BJ (cell line): ENCODE measurements around the gene SLC12A3. TPM values are rescaled to one million over a fixed set of nuclear protein-coding genes. Genes with fewer than 3 reads are reported as not detected.

Source experiments
- CTCF ChIA-PET: fragments of 350-600 bp; formaldehyde crosslinking; extraction: SDS; loops from one replicate; lab custom pipeline; 2021; ENCODE audit warnings: antibody characterized with exemption, inconsistent platforms; lab: Yijun Ruan, JAX
- POLR2A ChIA-PET: fragments of 300-600 bp; sonication (Branson Sonifier 250); formaldehyde crosslinking; extraction: SDS; loops from one replicate; lab custom pipeline; 2021; ENCODE audit warnings: antibody characterized with exemption; lab: Charles Lee
- DNase-seq: peaks from one replicate; pipeline ENCODE4 v3.0.0-alpha.2; 2011; ENCODE audit warnings: low read depth
- H3K27me3 ChIP-seq: 2 replicates; pipeline ENCODE4 v1.6.0; 2011; ENCODE audit warnings: low read length; ENCODE audit not compliant: control insufficient read depth, insufficient read depth
- H3K36me3 ChIP-seq: 2 replicates; pipeline ENCODE4 v1.5.1; 2011; ENCODE audit warnings: low read length; ENCODE audit not compliant: control insufficient read depth, insufficient read depth
- H3K4me3 ChIP-seq: 2 replicates; pipeline ENCODE4 v1.5.1; 2011; ENCODE audit warnings: low read depth, mild to moderate bottlenecking, control low read depth, low read length
- CTCF ChIP-seq: IDR thresholded peaks from 2 replicates; pipeline ENCODE4 v1.5.1; 2011; ENCODE audit warnings: low read depth, mild to moderate bottlenecking, control low read depth, inconsistent platforms, low read length, moderate library complexity; ENCODE audit not compliant: insufficient read depth
- polyA plus RNA-seq: library from polyadenylated mRNA; depleted of rRNA; stranded (reverse); fragments of >200 nt; gene quantifications from 2 replicates; pipeline ENCODE4 v1.2.3, GENCODE V29; 2011

SLC12A3 gene
- polyA plus RNA-seq, 1 experiment = not detected

- TF ChIP-seq CTCF = no peak
- ChIA-PET CTCF (interaction anchor here (0.8 kb wide), 1 partner anchor 16 kb away, joined by 3 read pairs; no protein-coding TSS in a partner anchor), POLR2A (no interaction called here)
- no peaks in the 10 kb centered on the region for H3K27me3 ChIP-seq
- DNase-seq = no peak
- H3K36me3 ChIP-seq = peaks cover 3% of the 10 kb centered on the region
- no peak overlapping the region for H3K4me3 ChIP-seq
Observed at GRCh38 chr16:56844056-56844455, 21.0 kb upstream of the SLC12A3 start.

DNA sequence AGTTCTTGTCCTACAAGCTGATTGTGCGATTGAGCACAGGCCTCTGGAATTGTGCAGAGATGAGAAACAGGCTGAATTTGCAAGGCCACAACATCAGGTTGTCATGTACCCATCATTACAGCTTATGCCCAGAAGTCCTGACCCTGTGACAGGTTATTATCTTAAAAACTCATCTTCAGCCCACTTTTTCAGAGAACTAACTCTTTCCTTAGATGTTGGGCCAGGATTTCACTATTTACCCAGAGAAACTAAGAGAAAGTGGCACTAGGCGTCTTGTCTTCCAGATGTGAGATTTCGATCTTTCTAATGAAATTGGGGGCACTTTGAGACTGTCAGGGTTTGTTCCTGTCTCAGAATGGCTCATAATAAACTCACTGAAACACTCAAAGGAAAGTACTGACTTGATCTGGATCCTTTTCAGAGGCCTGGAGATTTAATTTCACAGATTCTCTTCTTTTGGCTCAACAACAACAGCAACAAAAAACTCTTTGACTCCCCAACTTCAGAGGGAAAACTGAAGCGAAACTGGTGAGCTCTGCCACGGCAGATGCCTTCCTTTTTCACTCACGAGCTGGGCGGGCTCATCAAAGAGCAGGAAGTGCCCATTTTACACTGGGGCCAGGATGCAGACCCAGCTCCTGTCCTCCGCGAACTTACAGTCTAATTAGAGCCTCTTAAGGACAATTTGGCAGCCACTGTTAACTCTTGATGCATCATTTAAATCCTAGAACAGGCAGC lies 17.7 kb upstream of the SLC12A3 start:
- no peak for TF ChIP-seq CTCF

DNA sequence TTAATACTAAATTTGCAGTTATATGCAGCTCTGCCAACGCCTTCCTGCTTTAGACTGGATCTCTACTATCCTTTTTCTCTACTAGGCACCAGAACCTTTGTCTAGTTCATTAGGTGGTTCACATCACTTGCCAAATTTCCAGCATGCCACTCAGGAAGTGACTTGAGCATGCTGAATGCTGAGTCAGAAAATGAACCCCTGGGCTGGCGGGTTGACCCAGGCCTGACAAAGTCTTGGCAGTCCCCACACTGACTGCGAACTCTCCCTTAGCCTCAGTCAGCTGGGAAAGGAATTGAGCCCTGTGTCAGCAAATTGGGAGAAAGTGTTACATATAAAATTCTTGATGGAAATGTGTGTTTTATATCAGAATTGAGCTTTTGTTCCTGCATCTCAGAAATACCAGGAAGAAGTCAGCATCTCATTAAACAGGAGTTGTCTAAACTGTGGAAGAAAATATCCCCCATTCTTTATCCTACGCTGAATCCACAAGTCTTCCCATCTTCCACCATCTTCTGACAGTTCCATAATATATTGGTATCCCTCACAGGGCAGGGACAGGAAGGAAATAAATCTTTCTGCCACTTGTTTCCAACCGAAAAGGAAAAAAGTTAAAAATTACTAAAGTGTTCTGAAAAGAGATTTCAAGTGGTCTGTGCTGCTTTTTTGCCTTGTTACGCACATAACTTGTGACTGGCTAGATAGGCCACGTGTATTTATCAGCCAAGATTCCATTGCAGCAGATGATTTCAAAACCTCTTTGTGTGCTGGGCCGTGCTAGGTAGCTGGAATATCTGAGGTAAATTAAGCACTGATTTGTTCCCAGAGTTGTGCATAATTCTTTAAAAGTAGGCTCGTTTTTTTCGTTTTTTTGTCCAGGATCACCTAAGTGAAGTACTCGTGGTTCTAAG lies 16.7 kb upstream of the SLC12A3 start:
- TF ChIP-seq CTCF = no peak
- POLR2A ChIA-PET = interaction anchor here (0.6 kb wide), 1 partner anchor 337 kb away, joined by 3 read pairs; the partner anchor contains the start of gene PSME3IP1
- H3K36me3 ChIP-seq = no peaks in the 10 kb centered on the region
- H3K27me3 ChIP-seq = no peaks in the 10 kb centered on the region
- no peak for DNase-seq
- H3K4me3 ChIP-seq = no peak overlapping the region
- CTCF ChIA-PET = interaction anchor here (0.7 to 11.4 kb wide), 4 partner anchors 23 to 103 kb away, joined by 3 to 135 read pairs (median 3); no protein-coding TSS in a partner anchor

More for the DNA sequence above, 17.7 kb upstream of the SLC12A3 start:
- no peaks in the 10 kb centered on the region; the same call in 1 of the 2 replicates for H3K36me3 ChIP-seq
- ChIA-PET POLR2A (no interaction called here), CTCF (interaction anchor here (0.6 to 11.4 kb wide), 5 partner anchors 22 to 104 kb away, joined by 3 to 135 read pairs (median 3); no protein-coding TSS in a partner anchor)
- no peaks in the 10 kb centered on the region for H3K27me3 ChIP-seq
- DNase-seq = no peak
- H3K4me3 ChIP-seq = no peak overlapping the region

GRCh38 chr16:56848955-56849689 lies 15.9 kb upstream of the SLC12A3 start:
- H3K36me3 ChIP-seq = no peaks in the 10 kb centered on the region
- ChIA-PET POLR2A (interaction anchor here (1.1 kb wide), 1 partner anchor 82 kb away, joined by 4 read pairs; no protein-coding TSS in a partner anchor), CTCF (interaction anchor here (1.2 to 11.4 kb wide), 2 partner anchors 18 to 57 kb away, joined by 4 to 135 read pairs; no protein-coding TSS in a partner anchor)

More at GRCh38 chr16:56848955-56849689, 15.9 kb upstream of the SLC12A3 start:
- DNase-seq = no peak
- no peak for TF ChIP-seq CTCF
- Histone ChIP-seq H3K27me3 (no peaks in the 10 kb centered on the region), H3K4me3 (no peak overlapping the region)
